ENCODE data around the gene ZNF577.

Gene ZNF577

DNA sequence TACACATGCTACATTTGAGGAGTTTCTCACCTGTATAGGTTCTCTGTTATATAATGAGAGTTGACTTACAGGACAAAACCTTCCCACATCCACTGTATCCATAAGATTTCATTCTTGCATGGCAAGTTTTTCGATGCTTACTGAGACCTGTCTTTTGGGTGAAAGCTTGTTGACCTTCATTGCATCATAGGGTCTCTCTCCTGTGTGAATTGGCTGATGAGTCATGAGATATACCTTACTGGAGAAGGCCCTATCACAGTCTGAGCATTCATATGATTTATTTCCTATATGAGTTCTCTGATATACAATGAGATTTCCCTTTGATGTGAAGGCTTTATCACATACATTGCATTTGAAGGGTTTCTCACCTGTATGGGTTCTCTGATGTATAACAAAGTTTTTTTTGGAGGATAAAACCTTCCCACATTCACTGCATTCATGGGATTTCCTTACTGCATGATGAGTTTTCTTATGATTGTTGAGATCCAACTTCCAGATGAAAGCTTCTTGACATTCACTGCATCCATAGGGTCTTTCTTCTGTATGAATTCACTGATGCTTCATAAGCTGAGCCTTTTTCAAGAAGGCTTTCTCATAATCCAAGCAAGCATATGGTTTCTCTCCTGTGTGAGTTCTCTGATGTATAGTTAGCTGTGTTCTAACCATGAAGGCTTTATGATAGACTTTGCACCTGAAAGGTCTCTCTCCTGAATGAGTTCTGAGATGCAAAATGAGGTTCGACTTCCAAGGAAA lies 25.7 kb downstream of the ZNF577 start:
- no peak for DNase-seq

DNA sequence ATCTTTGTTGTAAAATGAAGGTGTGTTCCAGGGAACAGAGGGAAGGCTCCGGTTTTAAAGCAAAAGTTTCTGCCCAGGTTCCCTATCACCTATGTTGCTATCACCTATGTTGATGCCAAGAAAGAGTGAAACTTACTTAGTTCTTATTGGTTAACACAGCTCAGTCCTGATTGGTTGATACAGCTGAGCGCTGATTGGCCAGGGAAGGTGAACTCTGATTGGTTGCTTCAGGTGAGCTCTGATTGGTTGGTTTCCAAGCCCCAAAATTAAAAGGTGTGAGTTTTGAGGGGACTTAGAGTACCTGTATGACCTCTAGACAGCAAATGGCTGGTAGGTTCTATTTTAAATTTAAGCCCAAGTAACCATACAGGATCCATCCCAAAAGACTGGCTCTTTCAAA lies 50.6 kb downstream of the ZNF577 start:
- no peak for DNase-seq

DNA sequence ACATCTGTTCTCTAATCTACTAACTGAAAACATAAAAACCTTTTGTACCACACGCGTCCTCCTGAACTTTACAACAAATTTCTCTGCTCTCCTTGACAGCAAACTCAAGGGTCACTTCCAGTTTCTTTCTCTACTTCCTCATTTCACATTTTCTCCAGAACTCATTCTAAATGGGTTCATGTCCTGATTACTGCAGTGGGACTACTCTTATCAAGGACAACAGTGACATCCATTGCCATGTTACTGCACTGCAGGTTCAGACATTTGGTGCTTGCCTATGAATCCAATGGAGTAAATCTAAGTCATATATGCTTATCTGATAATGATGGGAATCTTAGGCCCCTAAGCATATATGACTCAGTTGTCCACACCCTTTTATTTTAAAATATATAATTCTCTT lies 57.5 kb downstream of the ZNF577 start:
- DNase-seq, result no peak

DNA sequence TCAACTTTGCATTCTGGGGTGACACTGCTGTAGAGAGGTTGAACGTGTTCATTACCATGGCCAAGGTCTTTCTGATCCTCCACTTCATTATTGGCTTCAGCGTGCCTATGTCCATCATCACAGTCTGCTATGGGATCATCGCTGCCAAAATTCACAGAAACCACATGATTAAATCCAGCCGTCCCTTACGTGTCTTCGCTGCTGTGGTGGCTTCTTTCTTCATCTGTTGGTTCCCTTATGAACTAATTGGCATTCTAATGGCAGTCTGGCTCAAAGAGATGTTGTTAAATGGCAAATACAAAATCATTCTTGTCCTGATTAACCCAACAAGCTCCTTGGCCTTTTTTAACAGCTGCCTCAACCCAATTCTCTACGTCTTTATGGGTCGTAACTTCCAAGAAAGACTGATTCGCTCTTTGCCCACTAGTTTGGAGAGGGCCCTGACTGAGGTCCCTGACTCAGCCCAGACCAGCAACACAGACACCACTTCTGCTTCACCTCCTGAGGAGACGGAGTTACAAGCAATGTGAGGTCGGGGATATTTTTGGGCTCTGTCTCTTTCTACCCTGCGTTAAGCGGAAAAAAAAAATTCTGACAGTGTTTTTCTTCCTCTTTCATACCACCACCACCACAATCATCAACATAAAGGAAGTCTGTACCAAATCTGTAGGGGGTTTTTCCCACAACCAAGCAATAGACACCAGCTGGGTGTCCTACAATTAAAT lies 63.3 kb downstream of the ZNF577 start:
- no peak for DNase-seq

DNA sequence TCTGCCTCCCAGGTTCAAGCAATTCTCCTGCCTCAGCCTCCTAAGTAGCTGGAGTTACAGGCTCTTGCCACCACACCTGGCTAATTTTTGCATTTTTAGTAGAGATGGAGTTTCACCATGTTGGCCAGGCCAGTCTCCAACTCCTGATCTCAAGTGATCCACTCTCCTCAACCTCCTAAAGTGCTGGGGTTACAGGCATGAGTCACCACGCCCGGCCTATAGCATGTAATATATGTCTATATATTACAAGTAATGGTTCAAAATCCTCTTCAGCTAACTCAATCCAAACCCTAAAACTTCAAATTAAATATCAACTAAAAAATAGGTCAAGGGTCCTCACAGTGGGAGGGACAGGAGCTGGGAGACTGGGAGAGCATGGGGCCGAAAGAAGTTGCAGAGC lies 64.8 kb downstream of the ZNF577 start:
- no peak for DNase-seq

DNA sequence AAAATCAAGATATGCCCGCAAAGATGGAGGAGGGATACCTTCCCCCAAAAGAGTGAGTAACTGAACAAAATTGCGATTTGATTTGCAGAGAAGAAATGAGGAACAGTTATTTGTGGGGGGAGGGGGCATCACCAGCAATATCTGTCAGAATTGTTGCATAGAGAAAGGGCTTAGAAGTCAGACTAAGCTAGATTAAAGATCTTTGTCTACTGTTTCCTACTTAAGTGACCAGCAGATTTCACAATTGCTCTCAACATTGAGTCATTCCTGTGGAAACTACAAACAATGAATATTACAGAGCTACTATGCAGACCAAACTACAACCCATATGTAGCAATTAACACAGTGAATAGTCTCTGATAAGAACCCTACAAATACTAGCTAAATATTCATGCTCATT lies 65.4 kb downstream of the ZNF577 start:
- no peak for DNase-seq

DNA sequence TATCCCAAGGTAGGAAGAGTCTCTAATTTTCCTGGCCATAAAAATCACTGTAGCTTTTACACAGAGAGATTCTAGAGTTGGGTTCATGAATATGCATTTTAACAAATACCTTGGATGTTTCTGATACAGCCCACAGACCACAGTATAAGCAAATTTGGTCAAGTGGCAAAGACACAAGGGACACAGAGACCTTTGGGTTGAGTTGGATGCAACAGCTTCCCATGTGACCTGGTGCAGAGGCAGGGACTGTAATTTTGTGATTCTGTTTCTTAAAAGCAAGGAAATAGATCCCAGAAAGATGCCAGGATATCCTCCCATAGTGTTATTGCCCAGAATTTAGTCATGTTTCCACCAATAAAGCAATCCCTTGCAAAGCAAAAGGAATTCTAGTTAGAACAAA lies 65.8 kb downstream of the ZNF577 start:
- DNase-seq, result no peak

DNA sequence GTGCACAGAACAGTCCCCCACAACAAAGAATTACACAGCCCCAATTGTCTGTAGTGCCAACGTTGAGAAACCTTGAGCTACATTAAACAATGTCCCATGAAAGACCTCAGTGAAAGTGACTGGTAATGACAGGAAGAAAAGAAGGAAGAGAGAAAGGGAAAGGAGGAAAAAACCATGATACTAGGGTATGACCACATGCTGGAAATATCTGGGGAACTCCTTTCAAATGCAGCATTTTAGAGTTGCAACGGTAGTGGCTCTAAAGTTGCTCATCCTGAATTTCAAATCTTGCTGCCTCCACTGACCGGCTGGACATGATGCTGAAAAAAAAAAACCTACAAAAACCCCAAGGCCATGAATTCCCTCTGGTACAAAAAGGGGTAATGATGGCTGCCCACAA lies 66.3 kb downstream of the ZNF577 start:
- no peak for DNase-seq
